IPS-NIHi7 (cell line): ENCODE results near the gene FNTB.
"Not testable (repeated sequence)": the region's sequence is repeated elsewhere in the genome, so short reads cannot be mapped to it uniquely, and the experiment has no call there.

ENCODE experiments used
- DNase-seq: peaks from one replicate; pipeline ENCODE4 v3.0.0; 2012; ENCODE audit warnings: mixed read lengths; ENCODE audit errors: extremely low spot score

FNTB gene

GRCh38 chr14:65012353-65012752 is 25.7 kb downstream of the FNTB start:
- DNase-seq, result no peak

- no peak for DNase-seq
Observed at GRCh38 chr14:65015391-65015790, 28.7 kb downstream of the FNTB start.

- DNase-seq, result no peak
Observed at GRCh38 chr14:65016471-65016870, 29.8 kb downstream of the FNTB start.

GRCh38 chr14:65019944-65020566 is 33.4 kb downstream of the FNTB start:
- DNase-seq, result peak; percentile 50

- no peak for DNase-seq
Observed at GRCh38 chr14:65024957-65025356, 38.3 kb downstream of the FNTB start.

GRCh38 chr14:65025818-65026217 is 39.1 kb downstream of the FNTB start:
- DNase-seq, result no peak

- no peak for DNase-seq
Observed at GRCh38 chr14:65026526-65026925, 39.8 kb downstream of the FNTB start.

- DNase-seq, result no peak
Observed at GRCh38 chr14:65027127-65027799, 40.6 kb downstream of the FNTB start.

GRCh38 chr14:65028937-65029336 is 42.2 kb downstream of the FNTB start:
- no peak for DNase-seq

GRCh38 chr14:65031321-65031720 is 44.6 kb downstream of the FNTB start:
- DNase-seq, result not testable (repeated sequence)

GRCh38 chr14:65032319-65032718 is 45.6 kb downstream of the FNTB start:
- DNase-seq, result no peak

- DNase-seq, result no peak
Observed at GRCh38 chr14:65033181-65033580, 46.5 kb downstream of the FNTB start.

GRCh38 chr14:65034021-65034420 is 47.3 kb downstream of the FNTB start:
- no peak for DNase-seq

GRCh38 chr14:65035049-65035448 is 48.4 kb downstream of the FNTB start:
- DNase-seq, result no peak

- DNase-seq, result peak; percentile 23
Observed at GRCh38 chr14:65038966-65039365, 52.3 kb downstream of the FNTB start.

- no peak for DNase-seq
Observed at GRCh38 chr14:65040666-65041433, 54.2 kb downstream of the FNTB start.

- DNase-seq, result no peak
Observed at GRCh38 chr14:65041434-65041915, 54.8 kb downstream of the FNTB start.

GRCh38 chr14:65042296-65042695 is 55.6 kb downstream of the FNTB start:
- DNase-seq, result no peak

- DNase-seq, result no peak
Observed at GRCh38 chr14:65042731-65043372, 56.2 kb downstream of the FNTB start.

- no peak for DNase-seq
Observed at GRCh38 chr14:65043893-65044595, 57.3 kb downstream of the FNTB start.

- no peak for DNase-seq
Observed at GRCh38 chr14:65044596-65044959, 57.9 kb downstream of the FNTB start.

GRCh38 chr14:65045006-65045405 is 58.3 kb downstream of the FNTB start:
- DNase-seq, result no peak
